OCI-LY1 (cell line): ENCODE measurements around the gene XIAP.

Experiments used
- H2AFZ ChIP-seq: fragments of 200-600 bp; sonication (generic), shearing (Covaris generic); 2 replicates; pipeline ENCODE4 v1.6.0; 2014; ENCODE audit warnings: antibody characterized with exemption, mild to moderate bottlenecking, low read length
- H3F3A ChIP-seq: fragments of 200-600 bp; sonication (generic), shearing (Covaris generic); 2 replicates; pipeline ENCODE4 v1.6.0; 2014; ENCODE audit warnings: mild to moderate bottlenecking, antibody characterized with exemption, low read length, moderate library complexity; ENCODE audit not compliant: insufficient read depth
- H3K27ac ChIP-seq: fragments of 200-600 bp; sonication (generic); 2 replicates; pipeline ENCODE4 v1.5.1; 2014; ENCODE audit warnings: low read length, mixed run types, mild to moderate bottlenecking, low read depth; ENCODE audit not compliant: poor library complexity, severe bottlenecking
- H3K27me3 ChIP-seq: fragments of 200-600 bp; sonication (generic); 2 replicates; pipeline ENCODE4 v1.6.0; 2014; ENCODE audit warnings: antibody characterized with exemption, mild to moderate bottlenecking, low read length, moderate library complexity; ENCODE audit not compliant: insufficient read depth
- H3K36me3 ChIP-seq: fragments of 200-600 bp; sonication (generic); 2 replicates; pipeline ENCODE4 v1.6.1; 2014; ENCODE audit warnings: mild to moderate bottlenecking, antibody characterized with exemption, low read length, moderate library complexity, mixed read lengths; ENCODE audit not compliant: insufficient read depth
- H3K4me1 ChIP-seq: fragments of 200-600 bp; sonication (generic); 2 replicates; pipeline ENCODE4 v1.5.1; 2014; ENCODE audit warnings: mild to moderate bottlenecking, low read length, moderate library complexity; ENCODE audit not compliant: insufficient read depth, severe bottlenecking
- H3K4me2 ChIP-seq: fragments of 200-600 bp; sonication (generic), shearing (Covaris generic); 2 replicates; pipeline ENCODE4 v1.6.1; 2014; ENCODE audit warnings: low read length
- H3K4me3 ChIP-seq: fragments of 200-600 bp; sonication (generic); 2 replicates; pipeline ENCODE4 v1.5.1; 2014; ENCODE audit warnings: low read length, low read depth, mild to moderate bottlenecking, mixed read lengths; ENCODE audit not compliant: poor library complexity, severe bottlenecking
- H3K79me2 ChIP-seq: fragments of 200-600 bp; shearing (Covaris generic); 2 replicates; pipeline ENCODE4 v1.6.1; 2016; ENCODE audit warnings: mixed run types, low read length, mixed read lengths; ENCODE audit not compliant: insufficient read depth
- H3K9ac ChIP-seq: fragments of 200-600 bp; sonication (generic), shearing (Covaris generic); 2 replicates; pipeline ENCODE4 v1.6.1; 2014; ENCODE audit warnings: mild to moderate bottlenecking, low read length, mixed read lengths
- H3K9me2 ChIP-seq: fragments of 200-600 bp; sonication (generic), shearing (Covaris generic); 2 replicates; pipeline ENCODE4 v1.6.1; 2014; ENCODE audit warnings: low read depth, mild to moderate bottlenecking, low read length, mixed read lengths
- H3K9me3 ChIP-seq: fragments of 200-600 bp; shearing (Covaris generic); 2 replicates; pipeline ENCODE4 v1.6.1; 2014; ENCODE audit warnings: low read length, mixed read lengths
- H4K20me1 ChIP-seq: fragments of 200-600 bp; sonication (generic), shearing (Covaris generic); 2 replicates; pipeline ENCODE4 v1.6.0; 2016; ENCODE audit warnings: mild to moderate bottlenecking, low read length; ENCODE audit not compliant: insufficient read depth
- EZH2 ChIP-seq: fragments of 200-600 bp; sonication (generic), shearing (Covaris generic); IDR thresholded peaks from 2 replicates; pipeline ENCODE4 v1.8.0; 2017; ENCODE audit warnings: borderline replicate concordance, mixed run types, mild to moderate bottlenecking, antibody characterized with exemption, low read length, moderate library complexity, mixed read lengths
- TF ChIP-seq, protein P1 (sequence below): fragments of 200-600 bp; sonication (generic), shearing (Covaris generic); IDR thresholded peaks from 2 replicates; pipeline ENCODE4 v1.5.1; 2017; ENCODE audit warnings: mild to moderate bottlenecking, antibody characterized with exemption, low read length, moderate library complexity, mixed read lengths

XIAP gene

DNA sequence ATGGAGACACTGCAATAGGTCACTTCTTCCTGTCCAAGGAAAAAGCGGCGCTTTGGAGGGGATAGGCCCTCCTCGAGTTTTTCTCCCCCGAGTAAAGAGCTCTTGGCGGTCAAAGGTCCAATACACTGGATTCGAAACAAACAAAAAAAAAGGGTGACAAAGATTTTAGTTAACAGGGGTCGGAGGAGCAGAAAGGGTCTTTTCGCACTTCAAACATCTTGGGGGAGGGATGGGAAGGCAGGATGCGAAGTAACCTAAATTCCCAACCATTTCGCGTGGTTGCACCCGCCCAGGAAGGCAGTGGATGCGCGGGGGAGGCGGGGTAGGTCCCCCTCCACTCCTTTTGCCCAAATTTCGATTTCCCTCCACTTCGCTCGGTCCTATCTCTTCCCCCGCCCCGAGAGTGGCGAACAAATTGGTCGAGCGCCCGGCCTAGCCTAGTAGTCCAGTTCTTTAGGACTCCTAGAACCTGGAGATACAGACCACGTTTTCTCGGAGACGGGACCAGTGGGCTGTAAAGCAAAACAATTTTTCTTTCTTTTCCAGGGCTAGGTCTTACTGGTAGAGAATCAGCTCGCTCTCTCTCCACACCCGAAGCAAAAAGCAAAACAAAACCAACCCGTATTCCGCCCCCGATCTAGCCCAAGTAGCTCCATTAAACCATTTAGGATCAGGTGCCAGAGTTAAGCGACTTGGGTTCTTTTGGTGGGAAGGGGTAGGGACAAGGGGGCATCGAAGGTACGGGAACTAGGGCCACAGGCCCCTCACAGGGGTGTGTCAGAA, 99.6 kb downstream of the XIAP start:
- Histone ChIP-seq H3K4me3 (peak overlapping the region; percentile 90), H3K27ac (peak overlapping the region; percentile 75), H3K79me2 (peaks cover 34% of the 10 kb centered on the region), H3K36me3 (no peaks in the 10 kb centered on the region; the same call in 1 of the 2 replicates), H3K27me3 (no peaks in the 10 kb centered on the region), H3K9me3 (no peaks in the 10 kb centered on the region), H3K4me1 (peaks cover 16% of the 10 kb centered on the region), H3F3A (no peaks in the 10 kb centered on the region), H3K9me2 (no peaks in the 10 kb centered on the region), H2AFZ (peak overlapping the region; percentile 59), H3K4me2 (peak overlapping the region; percentile 89), H3K9ac (peak overlapping the region; percentile 89), H4K20me1 (no peaks in the 10 kb centered on the region)
- TF ChIP-seq, protein P1, sequence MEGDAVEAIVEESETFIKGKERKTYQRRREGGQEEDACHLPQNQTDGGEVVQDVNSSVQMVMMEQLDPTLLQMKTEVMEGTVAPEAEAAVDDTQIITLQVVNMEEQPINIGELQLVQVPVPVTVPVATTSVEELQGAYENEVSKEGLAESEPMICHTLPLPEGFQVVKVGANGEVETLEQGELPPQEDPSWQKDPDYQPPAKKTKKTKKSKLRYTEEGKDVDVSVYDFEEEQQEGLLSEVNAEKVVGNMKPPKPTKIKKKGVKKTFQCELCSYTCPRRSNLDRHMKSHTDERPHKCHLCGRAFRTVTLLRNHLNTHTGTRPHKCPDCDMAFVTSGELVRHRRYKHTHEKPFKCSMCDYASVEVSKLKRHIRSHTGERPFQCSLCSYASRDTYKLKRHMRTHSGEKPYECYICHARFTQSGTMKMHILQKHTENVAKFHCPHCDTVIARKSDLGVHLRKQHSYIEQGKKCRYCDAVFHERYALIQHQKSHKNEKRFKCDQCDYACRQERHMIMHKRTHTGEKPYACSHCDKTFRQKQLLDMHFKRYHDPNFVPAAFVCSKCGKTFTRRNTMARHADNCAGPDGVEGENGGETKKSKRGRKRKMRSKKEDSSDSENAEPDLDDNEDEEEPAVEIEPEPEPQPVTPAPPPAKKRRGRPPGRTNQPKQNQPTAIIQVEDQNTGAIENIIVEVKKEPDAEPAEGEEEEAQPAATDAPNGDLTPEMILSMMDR = no peak
- no peak for TF ChIP-seq EZH2

DNA sequence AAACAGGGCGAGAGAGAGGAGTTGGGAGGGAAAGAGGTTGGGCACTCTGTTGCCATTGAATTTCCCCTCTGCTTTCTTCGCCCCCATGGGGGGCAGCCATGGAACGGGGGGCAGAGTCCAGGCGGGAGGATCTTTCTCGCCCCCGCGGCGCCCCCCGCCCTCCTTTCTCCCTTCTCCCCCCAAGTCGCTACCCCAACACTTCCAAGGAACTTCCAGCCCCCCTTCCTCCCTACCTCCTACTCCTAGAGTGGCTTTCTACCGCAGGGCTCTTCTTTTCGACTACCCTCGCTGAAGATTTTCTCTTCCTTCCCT, 101.1 kb downstream of the XIAP start:
- no peak for TF ChIP-seq EZH2
- TF ChIP-seq, protein P1 = no peak
- Histone ChIP-seq H3K27me3 (no peaks in the 10 kb centered on the region), H3K4me2 (peak overlapping the region; percentile 94), H3K9ac (peak overlapping the region; percentile 100), H3F3A (no peaks in the 10 kb centered on the region), H3K4me3 (peak overlapping the region; percentile 99), H3K9me2 (no peaks in the 10 kb centered on the region), H4K20me1 (no peaks in the 10 kb centered on the region), H3K27ac (peak overlapping the region; percentile 95), H3K9me3 (no peaks in the 10 kb centered on the region), H3K36me3 (no peaks in the 10 kb centered on the region; the same call in 1 of the 2 replicates), H3K79me2 (peaks cover 48% of the 10 kb centered on the region), H3K4me1 (peaks cover 26% of the 10 kb centered on the region), H2AFZ (no peak overlapping the region)

DNA sequence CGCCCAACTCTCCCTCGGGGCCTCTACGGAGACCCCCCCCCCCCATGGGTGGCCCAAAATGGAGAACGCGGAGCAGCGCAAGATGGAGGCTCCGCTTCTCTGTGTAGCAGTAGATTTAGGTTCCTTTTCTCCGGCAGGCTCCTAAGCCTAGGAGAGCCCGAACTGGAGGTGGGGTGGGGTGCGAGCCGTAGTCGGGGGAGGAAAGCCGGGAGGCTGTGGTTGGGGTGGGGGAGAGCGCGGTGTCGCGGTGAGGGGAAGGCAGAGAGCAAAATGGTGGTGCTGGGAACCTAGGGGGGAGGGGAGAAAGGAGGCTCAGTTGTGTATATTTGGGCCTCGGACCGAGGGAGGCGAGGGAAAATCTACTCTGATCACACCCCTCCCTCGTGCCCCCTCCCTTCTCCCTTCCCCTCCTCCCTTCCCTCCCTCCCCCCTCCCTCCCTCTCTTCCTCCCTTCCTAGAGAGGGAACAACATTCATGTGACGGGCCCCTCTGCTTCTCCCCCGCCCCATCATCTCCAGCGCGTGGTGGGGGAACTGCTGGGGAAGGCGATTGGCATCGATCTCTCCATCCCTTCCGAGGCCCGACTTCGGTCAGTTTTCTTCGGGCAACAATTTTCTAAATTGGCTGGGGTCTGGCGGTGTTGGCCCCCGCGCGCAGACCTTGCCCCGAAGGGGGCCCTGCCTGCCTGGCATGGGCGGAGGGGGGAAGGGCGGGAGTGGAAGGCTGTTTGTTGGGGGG, 101.6 kb downstream of the XIAP start, which contains the start of gene STAG2:
STAG2 (plus strand) TSS at position 439 of the 738 bp plus-strand sequence. CDS start 60,922 bp downstream, outside the sequence.
- peaks cover 54% of the 10 kb centered on the region for H3K79me2 ChIP-seq
- no peaks in the 10 kb centered on the region for H3F3A ChIP-seq
- peak within 1 kb of the TSS; percentile 99 for H3K4me3 ChIP-seq
- H3K4me2 ChIP-seq = peak within 1 kb of the TSS; percentile 94
- no peak within 1 kb of the TSS for H2AFZ ChIP-seq
- no peaks in the 10 kb centered on the region for H3K27me3 ChIP-seq
- peak within 1 kb of the TSS; percentile 100 for H3K9ac ChIP-seq
- peaks cover 26% of the 10 kb centered on the region for H3K4me1 ChIP-seq
- no peaks in the 10 kb centered on the region for H4K20me1 ChIP-seq
- H3K27ac ChIP-seq = peak within 1 kb of the TSS; percentile 95
- TF ChIP-seq, protein P1 = no peak
- no peak for TF ChIP-seq EZH2
- H3K36me3 ChIP-seq = no peaks in the 10 kb centered on the region; the same call in 1 of the 2 replicates
- no peaks in the 10 kb centered on the region for H3K9me2 ChIP-seq
- H3K9me3 ChIP-seq = no peaks in the 10 kb centered on the region
